Measurements from ENCODE around the gene ENKUR.

DNA sequence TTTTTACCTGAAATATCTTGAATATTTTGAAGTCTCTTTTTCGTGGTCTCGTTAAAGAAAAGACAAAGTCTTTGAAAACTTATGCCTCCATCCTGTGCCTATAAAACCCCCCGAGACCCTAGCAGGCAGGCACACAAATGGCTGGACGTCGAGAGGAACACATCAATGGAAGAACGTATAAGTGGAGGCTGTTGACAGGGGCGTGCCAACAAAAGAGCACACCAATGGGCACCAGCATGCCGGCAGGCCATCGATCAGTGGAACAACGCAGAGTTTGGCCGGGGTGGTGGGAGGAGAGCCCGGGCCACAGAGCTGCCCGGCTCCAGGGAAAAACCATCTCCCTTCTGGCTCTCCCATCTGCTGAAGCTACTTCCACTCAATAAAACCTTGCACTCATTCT is 24.7 kb downstream of the ENKUR start:
- TF ChIP-seq, protein P1, sequence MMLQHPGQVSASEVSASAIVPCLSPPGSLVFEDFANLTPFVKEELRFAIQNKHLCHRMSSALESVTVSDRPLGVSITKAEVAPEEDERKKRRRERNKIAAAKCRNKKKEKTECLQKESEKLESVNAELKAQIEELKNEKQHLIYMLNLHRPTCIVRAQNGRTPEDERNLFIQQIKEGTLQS (IDR thresholded peaks at IDR 0.05; ENCODE audit: borderline replicate concordance, extremely low read depth, low read depth, low read length), result no peak
- TF ChIP-seq, protein P2, sequence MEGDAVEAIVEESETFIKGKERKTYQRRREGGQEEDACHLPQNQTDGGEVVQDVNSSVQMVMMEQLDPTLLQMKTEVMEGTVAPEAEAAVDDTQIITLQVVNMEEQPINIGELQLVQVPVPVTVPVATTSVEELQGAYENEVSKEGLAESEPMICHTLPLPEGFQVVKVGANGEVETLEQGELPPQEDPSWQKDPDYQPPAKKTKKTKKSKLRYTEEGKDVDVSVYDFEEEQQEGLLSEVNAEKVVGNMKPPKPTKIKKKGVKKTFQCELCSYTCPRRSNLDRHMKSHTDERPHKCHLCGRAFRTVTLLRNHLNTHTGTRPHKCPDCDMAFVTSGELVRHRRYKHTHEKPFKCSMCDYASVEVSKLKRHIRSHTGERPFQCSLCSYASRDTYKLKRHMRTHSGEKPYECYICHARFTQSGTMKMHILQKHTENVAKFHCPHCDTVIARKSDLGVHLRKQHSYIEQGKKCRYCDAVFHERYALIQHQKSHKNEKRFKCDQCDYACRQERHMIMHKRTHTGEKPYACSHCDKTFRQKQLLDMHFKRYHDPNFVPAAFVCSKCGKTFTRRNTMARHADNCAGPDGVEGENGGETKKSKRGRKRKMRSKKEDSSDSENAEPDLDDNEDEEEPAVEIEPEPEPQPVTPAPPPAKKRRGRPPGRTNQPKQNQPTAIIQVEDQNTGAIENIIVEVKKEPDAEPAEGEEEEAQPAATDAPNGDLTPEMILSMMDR (IDR thresholded peaks at IDR 0.05 in 2 of 3, conservative IDR thresholded peaks at IDR 0.05 in 1 of 3; ENCODE audit: control insufficient read depth in 2 of 3, extremely low read depth in 1 of 3, insufficient read depth in 1 of 3, low read depth in 3 of 3, low read length in 3 of 3), result no peak
- TF ChIP-seq EP300 (IDR thresholded peaks at IDR 0.05; ENCODE audit: borderline replicate concordance in 1 of 2, control insufficient read depth in 1 of 2, low read depth in 2 of 2, low read length in 2 of 2) (no peak), RAD21 (IDR thresholded peaks at IDR 0.05; ENCODE audit: insufficient read depth, low read depth, low read length) (no peak), YBX1 (IDR thresholded peaks at IDR 0.05) (no peak), TARDBP (IDR thresholded peaks at IDR 0.05; ENCODE audit: borderline replicate concordance) (no peak), NFIC (IDR thresholded peaks at IDR 0.05; ENCODE audit: low read depth, low read length) (no peak), ASH2L (IDR thresholded peaks at IDR 0.05; ENCODE audit: borderline replicate concordance, low read depth) (no peak), SP1 (IDR thresholded peaks at IDR 0.05; ENCODE audit: low read depth, low read length) (no peak), CBX5 (IDR thresholded peaks at IDR 0.05; ENCODE audit: low read depth) (no peak), RFX5 (IDR thresholded peaks at IDR 0.05; ENCODE audit: low read depth, low read length) (no peak), GABPA (IDR thresholded peaks at IDR 0.05; ENCODE audit: low read depth) (no peak)
- TF ChIP-seq, protein P3, sequence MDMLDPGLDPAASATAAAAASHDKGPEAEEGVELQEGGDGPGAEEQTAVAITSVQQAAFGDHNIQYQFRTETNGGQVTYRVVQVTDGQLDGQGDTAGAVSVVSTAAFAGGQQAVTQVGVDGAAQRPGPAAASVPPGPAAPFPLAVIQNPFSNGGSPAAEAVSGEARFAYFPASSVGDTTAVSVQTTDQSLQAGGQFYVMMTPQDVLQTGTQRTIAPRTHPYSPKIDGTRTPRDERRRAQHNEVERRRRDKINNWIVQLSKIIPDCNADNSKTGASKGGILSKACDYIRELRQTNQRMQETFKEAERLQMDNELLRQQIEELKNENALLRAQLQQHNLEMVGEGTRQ (IDR thresholded peaks at IDR 0.05; ENCODE audit: borderline replicate concordance, low read depth, low read length), result no peak
- TF ChIP-seq, protein P4, sequence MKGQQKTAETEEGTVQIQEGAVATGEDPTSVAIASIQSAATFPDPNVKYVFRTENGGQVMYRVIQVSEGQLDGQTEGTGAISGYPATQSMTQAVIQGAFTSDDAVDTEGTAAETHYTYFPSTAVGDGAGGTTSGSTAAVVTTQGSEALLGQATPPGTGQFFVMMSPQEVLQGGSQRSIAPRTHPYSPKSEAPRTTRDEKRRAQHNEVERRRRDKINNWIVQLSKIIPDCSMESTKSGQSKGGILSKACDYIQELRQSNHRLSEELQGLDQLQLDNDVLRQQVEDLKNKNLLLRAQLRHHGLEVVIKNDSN (IDR thresholded peaks at IDR 0.05; ENCODE audit: borderline replicate concordance, extremely low read length, insufficient read depth, low read depth, low read length), result no peak
